Activated CD4-positive, CD25-positive, alpha-beta regulatory T cell treated with anti-CD3 and anti-CD28 coated beads, Interleukin-2, amount 50 U/mL, for 72 hours (primary cell): ENCODE measurements around the gene RTF1.
"Not testable (repeated sequence)": the region's sequence is repeated elsewhere in the genome, so short reads cannot be mapped to it uniquely, and the experiment has no call there.

Experiments used
- DNase-seq: peaks from one replicate; pipeline ENCODE4 v3.0.0; 2021

Gene RTF1

DNA sequence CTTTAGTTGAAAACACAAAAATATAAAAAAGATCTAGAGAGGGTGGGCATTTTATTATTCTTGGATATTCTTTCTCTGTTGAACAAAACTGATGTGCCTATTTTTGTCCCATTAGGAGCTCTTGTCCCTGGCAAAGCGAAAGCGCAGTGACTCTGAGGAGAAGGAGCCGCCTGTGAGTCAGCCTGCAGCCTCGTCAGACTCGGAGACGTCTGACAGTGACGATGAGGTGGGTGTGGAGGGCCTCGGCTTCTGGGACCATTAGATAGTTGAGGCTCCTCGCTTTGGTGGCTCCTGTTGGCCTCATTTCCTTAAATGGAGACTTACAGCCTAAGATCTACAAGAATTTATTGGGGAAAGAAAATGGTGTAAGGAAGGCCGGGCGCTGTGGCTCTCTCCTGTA lies 21.3 kb downstream of the RTF1 start:
- DNase-seq, result no peak

- not testable (repeated sequence) for DNase-seq
Observed at GRCh38 chr15:41438745-41439144, 21.9 kb downstream of the RTF1 start.

- DNase-seq, result no peak
Observed at GRCh38 chr15:41443275-41443674, 26.4 kb downstream of the RTF1 start.

DNA sequence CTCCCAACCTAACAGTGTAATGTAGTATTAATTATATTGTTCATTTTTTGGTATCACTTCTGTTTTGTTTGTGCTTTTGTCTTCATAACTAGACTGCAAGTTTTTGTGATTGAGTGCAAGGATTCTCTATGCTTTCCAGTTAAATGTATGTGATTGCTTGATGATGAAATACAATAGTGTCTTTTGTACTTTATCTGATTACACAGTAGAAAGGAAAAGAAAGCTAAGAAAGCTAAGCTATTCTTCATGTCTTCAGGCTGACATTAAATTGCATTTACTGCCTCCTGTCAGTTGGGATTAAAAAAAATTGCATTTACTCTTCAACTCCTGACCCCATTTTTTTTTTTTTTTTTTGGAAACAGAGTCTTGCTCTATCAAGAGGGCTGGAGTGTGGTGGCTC lies 28.5 kb downstream of the RTF1 start:
- no peak for DNase-seq

DNA sequence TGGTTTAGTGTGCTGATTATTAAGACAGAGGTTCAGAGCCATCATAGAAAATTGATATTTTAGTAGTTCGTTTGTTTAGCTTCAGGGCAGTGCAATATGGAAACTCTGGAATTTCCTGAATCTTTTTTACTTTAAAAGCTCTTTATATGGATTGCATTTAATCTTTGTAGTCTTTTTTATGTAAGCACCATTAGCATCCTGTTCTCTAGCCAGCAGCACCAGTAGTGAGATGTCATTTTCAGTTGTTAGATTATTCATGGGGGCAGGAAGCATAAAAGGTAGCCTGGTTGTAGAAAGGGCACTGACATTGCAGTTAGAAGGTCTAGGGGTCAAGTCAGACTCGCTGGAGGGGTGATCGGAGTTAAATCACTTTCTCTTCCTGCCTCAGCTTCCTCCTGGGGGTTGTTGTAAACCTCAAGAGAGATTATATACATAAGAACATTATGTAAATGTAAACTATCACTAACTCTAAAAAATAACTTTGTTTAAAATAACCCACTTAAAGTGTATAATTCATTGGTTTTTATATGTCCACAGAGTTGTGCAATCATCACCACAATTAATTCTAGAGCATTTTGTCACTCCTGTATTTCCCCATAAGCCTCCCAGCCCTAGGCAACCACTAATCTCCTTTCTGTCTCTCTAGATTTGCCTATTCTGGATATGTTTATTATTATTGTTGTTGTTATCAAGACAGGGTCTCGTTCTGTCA lies 45.3 kb downstream of the RTF1 start:
- DNase-seq, result no peak

GRCh38 chr15:41464889-41465580 lies 48.1 kb downstream of the RTF1 start:
- no peak for DNase-seq

DNA sequence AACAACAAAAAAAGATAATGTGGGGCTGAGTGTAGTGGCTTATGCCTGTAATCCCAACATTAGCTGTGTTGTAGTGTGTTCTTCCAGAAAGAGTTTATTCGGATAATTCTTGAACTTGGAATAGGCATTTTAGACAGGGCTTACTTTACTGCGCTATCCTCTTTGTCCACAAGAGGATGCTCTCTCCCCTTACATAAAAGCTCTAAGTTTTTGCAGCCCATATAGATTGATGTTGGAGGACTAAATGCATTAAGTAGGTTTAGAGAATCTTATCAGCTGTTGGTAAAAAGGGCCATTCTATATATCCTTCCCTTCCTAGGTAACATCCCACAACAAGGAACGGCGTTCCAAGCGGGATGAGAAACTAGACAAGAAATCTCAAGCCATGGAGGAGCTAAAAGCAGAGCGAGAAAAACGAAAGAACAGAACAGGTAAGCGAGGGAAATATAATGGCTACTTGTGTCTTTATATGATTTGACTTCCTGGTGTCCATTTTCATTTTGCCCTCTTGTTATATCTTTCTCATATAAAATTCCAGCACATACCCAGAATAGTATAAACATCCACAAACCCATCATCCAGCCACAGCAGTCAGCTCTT lies 49.0 kb downstream of the RTF1 start:
- DNase-seq, result no peak

DNA sequence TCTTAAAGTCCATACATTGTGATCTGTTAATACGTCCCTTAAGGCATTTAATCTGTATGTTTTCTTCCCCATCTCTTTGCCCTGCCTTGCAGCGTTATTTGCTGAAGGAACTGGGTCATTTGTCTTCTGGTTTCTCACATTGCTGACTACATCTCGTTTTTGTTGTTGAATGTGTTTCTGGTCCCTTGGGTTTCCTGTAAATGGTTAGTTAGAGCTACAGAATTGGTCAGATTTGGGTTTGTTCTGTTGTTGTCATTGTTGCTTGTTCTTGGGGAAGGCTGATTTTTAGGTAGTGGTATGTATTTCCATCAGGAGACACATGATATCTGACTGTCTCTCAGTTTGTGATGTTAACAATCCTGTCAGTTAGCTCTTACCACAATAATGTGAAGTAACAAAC lies 49.8 kb downstream of the RTF1 start:
- DNase-seq, result no peak

DNA sequence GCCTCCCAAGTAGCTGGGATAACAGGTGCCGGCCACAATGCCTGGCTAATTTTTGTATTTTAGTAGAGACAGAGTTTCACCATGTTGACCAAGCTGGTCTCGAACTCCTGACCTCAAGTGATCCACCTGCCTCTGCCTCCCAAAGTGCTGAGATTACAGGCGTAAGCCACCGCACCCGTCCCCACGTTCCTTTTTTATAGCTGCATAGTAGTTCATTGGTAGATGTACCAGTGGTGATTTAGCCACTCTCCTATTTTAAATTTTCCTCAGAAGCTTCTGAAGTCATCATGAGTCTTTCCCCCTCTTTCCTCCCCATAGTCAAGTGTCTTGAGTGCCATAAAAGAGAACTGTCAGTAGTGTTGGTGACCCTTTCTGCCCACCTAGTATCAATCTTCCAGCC lies 52.7 kb downstream of the RTF1 start:
- not testable (repeated sequence) for DNase-seq

- no peak for DNase-seq
Observed at GRCh38 chr15:41473418-41473817, 56.5 kb downstream of the RTF1 start.

- DNase-seq, result no peak
Observed at GRCh38 chr15:41474436-41474835, 57.5 kb downstream of the RTF1 start.

GRCh38 chr15:41474941-41475340 lies 58.0 kb downstream of the RTF1 start:
- DNase-seq, result no peak

- DNase-seq, result no peak
Observed at GRCh38 chr15:41476416-41477048, 59.6 kb downstream of the RTF1 start.

GRCh38 chr15:41480396-41481140 lies 63.7 kb downstream of the RTF1 start:
- DNase-seq, result no peak

DNA sequence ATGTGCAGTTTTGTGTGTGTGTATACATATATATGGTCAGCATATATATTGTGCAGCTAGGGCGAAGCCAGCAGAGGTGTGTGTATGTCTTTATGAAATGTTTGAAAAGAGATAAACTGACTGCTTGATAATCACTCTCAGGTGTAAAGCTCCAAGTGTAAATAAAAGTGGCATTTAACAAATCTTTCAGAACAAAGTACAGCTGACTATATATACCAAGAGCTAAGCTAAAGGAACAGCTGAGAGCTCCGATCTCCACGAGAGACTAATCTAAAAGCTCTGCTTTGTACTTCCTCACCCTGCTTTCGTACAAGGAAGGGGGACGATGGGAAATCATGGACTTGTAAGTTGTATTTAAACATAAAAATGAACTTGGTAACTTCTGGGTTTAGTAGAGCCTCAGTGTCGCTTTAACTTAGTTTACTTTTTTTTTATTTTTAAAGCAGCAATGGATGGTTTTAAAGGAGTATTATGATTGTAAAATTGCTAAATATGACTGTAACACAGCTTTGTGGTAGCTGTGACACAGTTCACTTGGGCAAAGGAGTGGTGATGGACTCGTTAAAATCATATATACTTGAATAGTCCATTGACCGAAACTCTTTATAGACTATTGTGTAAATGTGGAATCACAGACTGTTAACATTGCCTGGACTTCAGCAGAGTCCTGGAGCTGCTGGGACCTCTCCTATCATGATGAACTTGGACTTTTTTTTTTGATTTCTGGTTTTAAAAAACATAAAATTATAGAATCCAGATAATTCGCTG lies 65.4 kb downstream of the RTF1 start:
- DNase-seq, result no peak

DNA sequence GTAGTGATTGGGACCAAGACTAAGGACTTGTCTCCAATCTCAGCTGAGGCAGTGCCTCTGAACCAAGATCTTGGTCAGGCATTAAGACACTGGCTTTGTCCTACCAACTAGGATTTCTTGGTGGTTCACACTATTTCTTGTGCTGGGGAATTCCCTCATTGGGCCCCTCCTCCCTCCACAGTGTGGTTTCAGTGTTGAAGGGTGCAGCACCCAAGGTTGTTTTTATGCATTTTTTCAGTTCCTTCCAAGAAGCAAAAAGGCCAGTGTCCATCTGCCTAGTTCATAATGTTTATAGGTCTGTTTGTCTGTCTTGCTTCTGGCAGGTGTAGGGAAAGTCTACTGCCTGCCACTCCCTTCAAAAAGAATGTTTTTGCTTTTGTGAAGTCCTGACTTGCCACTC lies 66.2 kb downstream of the RTF1 start:
- DNase-seq, result no peak

DNA sequence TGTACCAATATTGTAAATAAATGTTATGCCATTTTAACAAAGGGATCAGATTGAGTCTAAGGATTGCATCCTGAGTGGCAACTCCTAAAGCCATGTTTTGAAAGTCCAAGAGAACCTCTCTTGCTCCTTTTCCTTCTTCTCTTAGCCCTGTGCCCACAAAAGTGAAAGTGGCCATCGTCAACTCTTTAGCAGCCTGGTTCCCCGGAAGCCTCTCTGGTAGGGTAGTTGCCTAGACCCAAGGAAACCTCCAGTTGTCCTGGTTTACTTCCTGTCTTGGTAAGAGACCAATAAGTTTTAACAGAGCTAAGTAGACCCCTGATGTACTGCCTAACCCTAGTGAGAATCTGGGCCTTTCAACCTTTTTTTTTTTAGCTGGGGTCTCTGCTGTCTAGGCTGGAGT lies 66.6 kb downstream of the RTF1 start:
- no peak for DNase-seq

DNA sequence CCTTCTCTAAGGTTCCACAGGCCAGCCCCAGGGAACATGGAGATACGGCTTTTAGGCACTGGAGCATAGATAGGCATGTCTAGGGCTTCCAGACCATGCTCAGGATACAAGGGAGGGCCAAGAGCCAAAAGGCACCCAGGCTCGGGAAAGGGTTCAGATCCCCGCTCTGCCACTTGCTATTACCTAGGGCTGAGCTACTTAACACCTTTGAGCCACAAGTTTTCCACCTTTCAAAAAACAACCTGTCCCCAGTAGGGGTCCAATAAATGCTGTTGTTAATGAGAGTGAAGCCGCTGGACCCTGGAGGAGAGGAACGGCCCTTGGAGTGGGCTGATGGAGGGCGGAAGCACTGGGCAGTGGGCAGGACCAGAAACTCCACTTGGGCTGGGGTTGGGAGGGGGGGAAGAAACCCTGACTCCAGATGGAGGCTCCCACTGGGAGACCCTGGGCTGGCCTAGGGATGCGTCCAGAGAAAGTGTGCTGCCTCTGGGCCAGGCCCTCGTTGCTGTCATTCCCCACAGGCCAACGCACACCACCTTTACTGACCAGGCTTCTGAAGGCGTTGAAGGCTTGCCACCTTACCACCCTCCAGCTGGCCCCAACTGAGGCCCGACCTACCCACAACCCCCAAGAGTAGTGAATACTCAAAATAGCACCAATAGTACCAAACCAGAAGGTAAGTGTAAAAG lies 68.2 kb downstream of the RTF1 start:
- DNase-seq, result no peak

GRCh38 chr15:41486286-41486685 lies 69.4 kb downstream of the RTF1 start:
- DNase-seq, result no peak

- no peak for DNase-seq
Observed at GRCh38 chr15:41487381-41487780, 70.5 kb downstream of the RTF1 start.

GRCh38 chr15:41487802-41488201 lies 70.9 kb downstream of the RTF1 start:
- DNase-seq, result no peak

DNA sequence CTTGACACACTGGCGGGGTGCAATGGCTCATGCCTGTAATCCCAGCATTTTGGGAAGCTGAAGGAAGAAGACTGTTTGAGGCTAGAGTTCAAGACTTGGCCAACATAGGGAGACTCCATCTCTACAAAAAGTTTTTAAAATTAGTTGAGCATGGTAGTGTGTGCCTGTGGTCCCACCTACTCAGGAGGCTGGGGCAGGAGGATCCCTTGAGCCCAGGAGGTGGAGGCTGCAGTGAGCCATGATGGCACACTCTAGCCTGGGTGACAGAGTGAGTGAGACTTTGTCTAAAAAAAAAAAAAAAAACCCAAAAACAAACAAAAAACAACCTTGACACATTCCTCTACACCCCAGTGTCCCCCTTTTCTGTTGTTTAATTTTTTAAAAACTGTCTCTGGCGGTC lies 72.7 kb downstream of the RTF1 start:
- DNase-seq, result no peak
